ENCODE measurements around the gene PPP1R12C.
"Not testable (repeated sequence)": the region's sequence is repeated elsewhere in the genome, so short reads cannot be mapped to it uniquely, and the experiment has no call there.

Gene PPP1R12C

DNA sequence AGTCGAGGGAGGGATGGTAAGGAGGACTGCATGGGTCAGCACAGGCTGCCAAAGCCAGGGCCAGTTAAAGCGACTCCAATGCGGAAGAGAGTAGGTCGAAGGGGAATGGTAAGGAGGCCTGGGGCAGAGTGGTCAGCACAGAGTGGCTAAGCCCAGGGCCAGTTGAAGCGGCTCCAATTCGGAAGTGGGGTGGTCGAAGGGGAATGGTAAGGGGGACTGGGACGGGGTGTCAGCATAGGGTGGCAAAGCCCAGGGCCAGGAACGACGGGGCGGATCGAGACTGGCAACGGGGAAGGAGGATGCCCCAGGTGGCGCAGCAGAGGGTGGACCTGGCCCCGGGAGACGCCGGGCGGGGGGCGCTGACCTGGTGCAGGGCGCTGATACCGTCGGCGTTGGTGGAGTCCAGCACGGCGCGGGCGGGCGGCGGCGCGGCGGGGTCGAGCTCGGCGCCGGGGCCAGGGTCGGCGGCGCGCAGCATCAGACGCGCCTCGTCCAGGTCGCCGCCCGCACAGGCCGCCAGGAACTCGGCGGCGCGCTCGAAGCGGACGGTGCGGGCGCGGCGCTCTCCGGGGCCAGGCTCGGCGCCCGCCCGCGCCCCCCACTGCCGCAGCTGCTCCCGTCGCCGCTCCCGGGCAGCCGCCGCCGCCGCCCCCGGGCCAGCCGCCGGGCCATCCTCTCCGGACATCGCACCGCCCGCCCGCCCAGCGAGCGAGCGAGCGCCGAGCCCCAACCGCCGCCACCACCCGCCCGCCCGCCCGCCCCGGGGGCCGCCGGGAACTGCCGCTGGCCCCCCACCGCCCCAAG is at the start of gene PPP1R12C:
Gene PPP1R12C (minus strand): TSS at position 779 of the 804 bp plus-strand sequence. CDS start 94 bp downstream, at position 685.
- no peak for DNase-seq (ENCODE audit: extremely low spot score, insufficient read length, low read depth)
- FAIRE-seq: no peak

DNA sequence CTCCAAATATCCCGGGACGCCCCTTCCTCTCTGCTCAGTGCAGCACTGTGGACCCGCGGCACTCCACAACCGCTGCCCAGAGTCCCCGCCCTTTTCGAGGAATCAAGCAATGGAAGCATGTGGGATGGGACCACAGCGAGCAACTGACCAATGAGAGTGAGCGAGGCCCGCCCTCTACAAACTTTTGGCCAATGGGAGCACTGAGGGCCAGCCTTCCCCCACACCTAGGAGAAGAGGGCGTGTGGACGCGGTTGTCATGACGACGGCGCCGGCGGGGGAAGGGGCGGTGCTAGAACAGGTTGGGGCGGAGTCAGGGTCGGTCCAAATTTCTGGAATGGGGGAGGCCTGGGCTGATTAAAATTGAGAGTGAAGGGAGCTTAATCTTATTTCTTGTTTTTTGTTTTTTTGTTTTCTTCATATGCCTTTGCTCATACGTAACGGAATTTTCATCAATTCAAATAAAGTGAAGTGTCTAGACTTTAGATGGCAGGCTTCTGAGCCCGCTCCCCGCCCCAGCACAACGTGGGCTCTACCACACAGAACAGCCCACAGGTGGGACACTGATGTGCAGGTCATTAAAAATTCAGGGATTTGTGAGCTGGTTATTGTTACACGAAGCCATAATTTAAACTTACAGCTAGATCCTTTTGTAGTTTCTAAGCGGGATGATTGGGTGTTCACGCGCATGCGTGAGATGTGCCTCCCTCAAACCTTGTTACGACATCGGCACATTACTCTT is 49.3 kb upstream of the PPP1R12C start, which contains the start of gene DNAAF3:
Gene DNAAF3 (minus strand): TSS at position 84 of the 739 bp plus-strand sequence. CDS start 200 bp downstream, outside the sequence.
- DNase-seq (ENCODE audit: extremely low spot score, insufficient read length, low read depth): peak; percentile 91
- peak; percentile 94 for FAIRE-seq

DNA sequence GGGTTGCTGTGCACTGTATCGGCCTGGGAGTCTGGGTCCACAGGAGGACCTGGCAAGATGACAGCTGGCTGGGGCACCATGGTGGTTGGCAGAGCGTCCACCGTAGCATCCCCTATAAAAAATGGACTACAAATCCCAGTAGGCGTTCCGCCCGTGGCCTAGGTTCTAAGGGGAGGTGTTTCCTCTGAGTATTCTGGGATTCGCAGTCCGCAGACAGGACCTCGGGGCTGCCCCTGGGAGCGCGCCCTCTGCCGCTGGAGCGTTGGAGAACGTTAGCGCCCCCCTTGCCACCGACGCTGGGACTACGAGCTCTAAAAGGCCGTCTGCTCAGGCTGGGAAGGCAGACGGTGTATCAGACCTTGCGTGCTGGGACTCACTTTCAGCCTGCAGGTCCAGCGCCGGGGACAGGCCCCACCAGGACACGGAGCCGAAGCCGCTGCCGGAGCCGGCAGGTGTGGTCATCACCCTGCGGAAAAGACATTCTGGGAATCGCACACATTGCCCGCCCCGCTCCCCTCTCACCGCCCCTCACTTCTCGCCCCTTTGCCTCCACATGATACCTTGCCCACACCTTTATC is 48.6 kb upstream of the PPP1R12C start:
- DNase-seq (ENCODE audit: extremely low spot score, insufficient read length, low read depth) (no peak), FAIRE-seq (no peak)

DNA sequence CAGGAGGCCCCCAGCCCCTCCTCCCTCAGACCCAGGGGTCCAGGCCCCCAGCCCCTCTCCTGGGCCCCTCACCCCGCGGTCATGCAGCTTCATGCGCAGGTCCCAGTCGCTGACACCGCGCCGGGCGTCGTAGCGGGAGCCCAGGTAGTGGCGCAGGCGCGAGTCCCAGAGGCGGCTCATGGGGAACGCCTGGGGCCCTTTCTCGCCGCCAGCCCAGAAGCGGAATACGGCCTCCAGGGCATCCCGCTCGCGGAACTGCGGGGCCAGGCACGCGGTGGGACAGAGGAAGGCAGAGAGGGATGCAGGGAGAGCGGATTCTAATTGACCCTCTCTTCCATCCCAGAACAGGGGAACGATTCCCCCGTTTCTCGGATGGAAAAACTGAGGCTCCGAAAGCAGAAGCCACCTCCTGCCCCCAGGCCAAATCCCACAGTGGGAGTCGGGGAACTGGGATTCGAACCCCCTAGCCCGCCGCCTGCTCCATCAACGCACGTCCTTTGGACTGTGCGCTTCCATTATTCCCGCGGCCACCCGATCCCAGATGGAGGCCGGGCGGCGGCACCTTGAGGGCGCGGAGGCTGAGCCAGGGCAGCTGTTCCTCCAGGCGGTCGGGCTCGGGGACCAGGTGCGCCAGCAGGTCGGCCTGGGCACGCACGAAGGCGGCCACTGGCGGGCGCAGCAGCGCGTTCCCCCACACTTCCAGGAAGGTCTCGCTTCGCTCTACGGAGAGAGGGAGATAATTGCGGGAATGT is 44.3 kb upstream of the PPP1R12C start:
- no peak for DNase-seq (ENCODE audit: extremely low spot score, insufficient read length, low read depth)
- no peak for FAIRE-seq

DNA sequence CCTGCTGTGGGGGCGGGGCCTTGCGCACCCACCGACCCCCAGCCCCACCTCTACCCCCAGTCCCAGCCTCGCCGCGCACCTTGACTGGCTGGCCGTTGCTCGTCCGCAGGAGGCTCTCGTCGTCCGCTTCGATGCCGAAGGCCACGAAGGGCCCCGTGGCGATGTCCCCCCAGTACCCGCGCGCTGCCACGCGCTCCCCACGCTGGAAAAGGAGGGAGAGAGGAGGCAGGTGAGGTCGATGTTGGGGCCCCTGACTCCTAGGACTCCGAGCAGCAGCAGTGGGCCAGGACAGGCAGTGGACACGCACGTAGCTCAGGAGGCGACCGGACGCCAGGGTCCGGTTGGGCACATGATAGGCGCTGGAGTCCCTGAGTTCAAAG is 43.5 kb upstream of the PPP1R12C start:
- no peak for FAIRE-seq
- no peak for DNase-seq (ENCODE audit: extremely low spot score, insufficient read length, low read depth)

DNA sequence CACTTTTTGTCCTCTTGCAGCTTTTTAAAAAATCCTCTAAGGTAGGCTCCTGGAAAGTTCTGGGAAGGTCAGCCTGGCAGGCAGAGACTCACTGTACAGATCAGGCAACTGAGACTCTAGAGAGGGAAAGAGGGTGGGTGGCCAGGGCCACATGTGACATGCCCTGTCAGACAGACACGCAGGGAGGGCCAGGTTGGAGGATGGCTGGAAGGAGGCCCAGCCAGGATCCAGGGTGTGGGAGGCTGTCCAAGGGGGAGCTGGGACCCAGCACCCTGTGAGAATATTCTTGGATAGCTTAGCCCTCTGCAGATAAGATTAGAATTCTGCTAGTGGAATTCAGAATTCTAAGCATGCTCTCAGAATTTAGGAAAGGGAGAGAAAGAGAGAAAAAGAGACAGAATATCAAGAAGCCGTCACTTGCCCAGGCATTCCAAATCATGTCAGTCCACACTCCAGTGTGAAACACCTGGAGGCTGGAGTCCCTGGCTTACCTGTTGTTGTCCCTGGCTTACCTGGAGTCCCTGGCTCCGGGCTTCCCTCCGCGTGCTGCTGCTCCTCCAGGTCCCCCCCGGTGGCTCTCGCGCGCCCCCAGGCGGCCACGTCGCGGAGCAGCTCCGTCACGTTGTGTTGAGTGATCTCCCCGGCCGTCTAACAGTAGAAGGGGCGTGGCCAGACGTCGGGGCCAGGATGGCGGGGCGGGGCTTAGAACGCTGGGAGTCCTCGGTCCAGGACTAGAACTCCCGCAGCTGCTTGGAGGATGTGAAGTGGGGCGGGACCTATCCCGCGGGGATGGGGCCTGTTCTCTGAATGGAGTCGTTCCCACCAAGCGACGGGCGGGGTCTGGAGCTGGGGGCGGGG is 42.9 kb upstream of the PPP1R12C start:
- FAIRE-seq (peak; percentile 73), DNase-seq (ENCODE audit: extremely low spot score, insufficient read length, low read depth) (peak; percentile 95)

DNA sequence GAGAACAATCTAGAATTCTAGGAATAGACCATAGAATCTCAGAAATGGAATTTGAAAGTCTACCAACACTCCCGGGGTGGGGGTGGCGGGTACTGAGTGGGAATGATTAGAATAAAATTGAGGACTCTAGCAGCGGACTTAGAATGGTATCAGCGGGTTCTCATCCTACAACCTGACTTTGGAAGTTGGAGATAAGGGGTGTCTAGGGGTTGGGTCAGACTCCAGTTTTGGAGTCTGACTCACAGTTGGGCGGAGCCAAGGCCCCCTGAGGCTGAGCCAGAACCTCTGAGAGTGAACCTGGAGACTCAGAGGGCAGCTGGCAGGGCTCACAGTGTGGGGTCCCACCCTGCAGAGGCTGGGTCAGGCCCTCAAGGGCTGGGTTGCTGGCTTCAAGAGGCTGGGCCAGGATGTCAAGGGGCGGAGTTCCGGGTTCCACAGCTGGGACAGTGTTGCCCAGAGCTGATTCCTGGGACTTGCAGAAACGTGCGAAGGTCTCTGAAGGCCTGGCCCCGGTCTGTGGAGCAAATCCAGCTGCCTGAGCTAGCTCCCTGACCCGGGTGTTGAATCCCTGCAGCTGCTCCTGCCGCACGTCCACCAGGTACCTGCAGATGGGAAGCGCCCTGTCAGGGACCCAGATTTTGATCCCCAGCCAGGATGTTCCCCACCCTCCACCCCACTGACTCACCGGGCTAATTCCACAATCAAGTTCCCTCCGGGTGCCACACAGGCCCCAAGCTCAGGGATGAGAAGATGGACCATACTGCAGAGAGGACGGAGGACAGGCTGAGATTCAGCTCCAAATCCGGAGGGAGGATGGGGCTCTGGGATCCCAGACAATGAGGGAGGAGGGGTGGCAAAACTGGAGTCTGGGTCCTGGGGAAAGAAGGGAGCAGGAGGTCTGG is 41.7 kb upstream of the PPP1R12C start:
- no peak for FAIRE-seq
- no peak for DNase-seq (ENCODE audit: extremely low spot score, insufficient read length, low read depth)

DNA sequence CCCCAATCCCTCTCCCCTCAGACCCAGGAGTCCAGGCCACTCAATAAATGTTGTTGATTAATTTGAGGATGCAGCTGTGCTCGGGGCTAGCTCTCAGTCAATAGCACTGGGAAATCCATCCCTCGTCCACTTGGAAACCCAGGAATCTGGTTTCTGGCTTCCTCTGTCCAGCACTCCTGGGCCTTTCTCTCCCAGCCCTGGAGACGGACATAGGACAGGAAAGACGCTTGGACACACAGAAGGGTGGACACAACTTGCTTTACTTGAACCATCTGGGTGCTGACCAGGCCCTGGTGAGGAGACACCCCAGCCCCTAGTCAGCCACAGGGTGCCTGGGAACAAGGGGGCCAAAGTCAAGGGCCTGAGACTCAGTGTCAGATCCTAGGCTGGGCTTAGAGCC is 41.0 kb upstream of the PPP1R12C start:
- no peak for FAIRE-seq
- DNase-seq (ENCODE audit: extremely low spot score, insufficient read length, low read depth): no peak

DNA sequence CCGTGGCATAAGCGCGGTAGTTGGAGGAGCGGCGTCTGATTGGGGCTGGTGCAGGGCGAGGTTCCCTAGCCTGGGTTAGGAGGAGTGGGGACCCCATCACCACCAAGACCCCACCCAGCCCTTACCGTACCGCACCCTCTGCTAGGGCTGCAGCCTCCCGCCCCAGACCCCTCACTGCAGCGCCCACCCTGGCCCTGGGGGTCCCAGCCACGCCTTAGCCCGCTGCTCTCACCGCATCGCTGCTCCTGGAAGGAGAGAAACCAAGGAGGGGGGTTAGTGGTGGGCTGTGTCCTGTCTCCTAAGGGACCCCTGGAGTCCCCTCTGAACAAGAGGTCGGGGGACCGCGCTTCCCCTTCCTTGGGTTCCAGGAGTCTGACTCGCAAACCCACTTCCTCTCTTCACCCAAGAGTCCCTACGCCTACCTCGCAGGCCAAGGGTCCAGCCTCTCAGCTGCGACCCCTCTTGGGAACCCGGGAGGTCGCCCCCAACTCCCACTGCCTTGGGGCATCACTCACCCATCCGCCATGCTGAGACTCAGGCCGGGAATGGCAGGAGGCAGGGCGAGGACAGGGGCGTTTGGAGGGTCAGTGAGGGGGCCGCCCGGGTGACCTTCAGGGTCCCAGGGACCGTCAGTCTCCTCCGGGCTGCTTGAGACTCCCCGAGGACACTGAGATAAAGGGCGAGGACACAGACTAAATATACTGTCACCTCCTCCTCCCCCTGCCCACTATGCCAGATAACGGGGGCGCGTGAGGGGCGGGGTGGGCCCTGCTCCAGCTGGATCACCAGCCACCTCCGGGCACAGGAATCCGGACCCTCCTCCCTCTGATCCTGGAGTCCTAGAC is 39.8 kb upstream of the PPP1R12C start, which contains the start of gene TNNI3:
Gene TNNI3 (minus strand): TSS at position 669 of the 845 bp plus-strand sequence. CDS start 143 bp downstream, at position 526.
- FAIRE-seq: no peak
- DNase-seq (ENCODE audit: extremely low spot score, insufficient read length, low read depth): no peak

DNA sequence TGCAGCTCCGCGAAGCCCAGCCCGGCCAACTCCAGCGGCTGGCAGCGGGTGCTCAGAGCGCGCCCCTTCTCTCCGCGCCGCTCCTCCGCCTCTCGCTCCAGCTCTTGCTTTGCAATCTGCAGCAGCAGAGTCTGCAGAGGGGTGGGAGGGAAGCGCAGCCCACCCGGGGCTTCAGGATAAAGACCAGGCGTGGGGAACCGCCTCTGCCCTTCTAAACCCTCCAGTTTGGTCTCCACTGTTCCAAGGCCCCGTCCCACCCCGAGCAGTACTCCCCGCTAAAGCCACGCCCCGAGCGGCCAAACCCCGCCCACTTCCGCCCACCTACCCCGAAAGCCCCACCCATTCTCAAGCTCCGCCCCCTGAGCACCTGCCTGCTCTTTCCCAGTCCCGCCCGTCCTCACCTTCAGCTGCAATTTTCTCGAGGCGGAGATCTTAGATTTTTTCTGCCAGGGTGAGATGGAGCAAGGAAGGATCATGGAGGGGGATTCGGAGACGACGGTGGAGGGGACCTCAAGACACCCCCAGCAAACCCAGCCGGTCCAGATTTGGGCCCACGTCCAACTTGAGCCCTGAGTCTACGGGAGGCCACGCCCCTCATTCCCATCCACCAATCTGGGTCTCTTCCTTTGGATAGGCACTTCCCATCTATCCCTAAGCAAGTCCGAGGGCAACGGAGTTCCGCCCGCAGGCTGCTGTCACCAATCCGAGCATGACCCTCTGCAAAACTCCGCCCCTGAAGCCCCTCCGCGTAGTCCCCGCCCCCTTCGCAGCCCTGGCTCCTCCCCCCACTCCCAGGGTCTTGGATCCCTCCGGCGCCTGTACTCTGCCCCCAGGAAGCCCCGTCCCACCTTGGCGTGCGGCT is 39.0 kb upstream of the PPP1R12C start:
- no peak for FAIRE-seq
- DNase-seq (ENCODE audit: extremely low spot score, insufficient read length, low read depth): no peak

DNA sequence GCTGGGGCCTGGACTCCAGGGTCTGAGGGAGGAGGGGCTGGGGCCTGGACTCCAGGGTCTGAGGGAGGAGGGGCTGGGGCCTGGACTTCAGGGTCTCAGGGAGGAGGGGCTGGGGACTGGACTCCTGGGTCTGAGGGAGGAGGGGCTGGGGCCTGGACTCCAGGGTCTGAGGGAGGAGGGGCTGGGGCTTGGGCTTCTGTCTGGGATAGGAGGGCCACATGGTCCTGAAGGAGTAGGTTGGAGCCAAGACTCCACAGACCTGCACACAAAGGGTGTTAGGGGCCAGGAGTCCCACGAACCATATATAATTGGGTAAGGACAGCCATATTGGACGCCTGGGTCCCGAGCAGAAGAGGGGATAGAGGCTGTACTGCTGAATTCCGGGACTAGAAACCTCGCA is 38.3 kb upstream of the PPP1R12C start:
- not testable (repeated sequence) for DNase-seq (ENCODE audit: extremely low spot score, insufficient read length, low read depth); FAIRE-seq

DNA sequence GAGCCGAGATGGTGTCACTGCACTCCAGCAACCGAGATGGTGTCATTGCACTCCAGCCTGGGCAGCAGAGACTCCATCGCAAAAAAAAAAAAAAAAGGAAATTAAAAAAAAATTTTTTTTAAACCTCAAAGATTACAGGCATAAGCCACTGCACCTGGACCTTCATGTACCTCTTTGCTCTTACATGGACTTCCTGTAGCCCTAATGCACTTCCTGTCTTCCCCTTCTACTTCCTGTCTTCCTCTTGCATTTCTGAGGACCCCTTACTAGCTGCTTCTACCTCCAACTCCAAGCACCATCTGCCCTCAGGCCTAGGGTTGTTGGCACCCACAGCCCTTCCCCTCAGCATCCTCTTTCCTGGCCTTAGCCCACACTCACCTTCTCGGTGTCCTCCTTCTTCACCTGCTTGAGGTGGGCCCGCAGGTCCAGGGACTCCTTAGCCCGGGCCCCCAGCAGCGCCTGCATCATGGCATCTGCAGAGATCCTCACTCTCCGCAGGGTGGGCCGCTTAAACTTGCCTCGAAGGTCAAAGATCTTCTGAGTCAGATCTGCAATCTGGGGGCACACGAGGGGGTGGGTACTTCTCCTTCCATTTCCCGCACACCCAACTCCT is 36.3 kb upstream of the PPP1R12C start:
- FAIRE-seq (no peak), DNase-seq (ENCODE audit: extremely low spot score, insufficient read length, low read depth) (no peak)

DNA sequence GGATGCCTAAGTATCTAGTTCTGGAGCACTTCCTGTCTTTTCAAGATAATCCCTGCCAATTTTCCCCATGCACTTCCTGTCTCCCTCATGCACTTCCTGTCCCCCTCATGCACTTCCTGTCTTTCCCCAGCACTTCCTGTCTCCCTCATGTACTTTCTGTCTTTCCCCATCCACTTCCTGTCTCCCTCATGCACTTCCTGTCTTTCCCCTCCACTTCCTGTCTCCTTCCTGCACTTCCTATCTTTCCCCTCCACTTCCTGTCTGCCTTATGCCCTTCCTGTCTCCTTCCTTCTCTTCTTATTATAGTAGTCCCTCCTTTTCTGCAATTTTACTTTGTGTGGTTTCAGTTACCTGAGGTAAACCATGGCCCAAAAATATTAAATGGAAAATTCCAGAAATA is 34.6 kb upstream of the PPP1R12C start:
- no peak for FAIRE-seq
- DNase-seq (ENCODE audit: extremely low spot score, insufficient read length, low read depth): no peak

DNA sequence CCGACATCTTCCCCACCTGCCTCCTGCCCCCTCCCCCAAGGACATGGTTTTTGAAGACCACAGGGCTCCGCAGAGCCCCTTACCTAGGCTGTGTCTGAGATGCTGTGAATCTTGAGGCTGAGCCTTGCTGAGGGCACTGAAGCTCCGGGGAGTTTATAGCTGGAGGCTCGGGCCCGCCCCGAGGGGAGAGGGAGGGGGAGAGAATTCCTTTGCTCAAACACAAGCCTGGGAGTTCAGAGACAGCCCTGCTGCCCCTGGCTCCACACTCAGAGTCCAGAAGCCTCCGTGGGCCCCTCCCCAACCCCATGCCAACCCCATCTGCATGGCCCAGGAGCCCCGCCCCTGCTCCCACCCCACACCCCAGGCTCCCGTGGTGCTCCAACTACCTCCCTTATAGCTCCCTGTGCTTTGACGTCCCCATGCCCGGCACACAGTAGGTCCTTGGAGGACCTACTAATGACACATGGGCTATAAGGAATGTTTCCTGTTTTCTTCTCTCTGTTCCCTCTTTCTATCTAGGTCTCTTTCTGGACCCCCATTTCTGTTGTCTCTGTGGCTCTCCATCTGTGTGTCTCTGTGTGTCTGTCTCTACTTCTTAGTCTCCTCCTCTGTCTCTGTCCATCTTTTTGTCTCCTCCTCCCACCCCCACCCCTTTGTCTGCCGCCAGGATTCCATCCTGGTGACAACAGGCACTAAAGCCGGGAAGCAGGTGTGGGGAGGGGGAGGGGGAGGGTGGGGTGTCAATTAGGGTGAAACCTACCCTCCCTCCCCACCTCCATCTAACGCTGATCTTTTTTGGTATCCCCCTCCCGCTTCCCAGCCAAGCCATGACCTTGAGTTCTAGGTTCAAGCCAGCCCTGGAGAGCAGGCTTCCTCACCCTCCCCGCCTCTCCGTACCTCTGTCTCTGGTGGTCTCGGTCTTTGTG is 31.9 kb upstream of the PPP1R12C start, which contains the start of gene TNNT1:
Gene TNNT1 (minus strand): TSS at position 129 of the 926 bp plus-strand sequence. CDS start 2,049 bp downstream, outside the sequence.
- DNase-seq (ENCODE audit: extremely low spot score, insufficient read length, low read depth): no peak

More for the DNA sequence above, 31.9 kb upstream of the PPP1R12C start, which contains the start of gene TNNT1:
- FAIRE-seq: no peak
